Stomach (tissue), 9 donors: ENCODE measurements around the gene GJA1. TPM values are rescaled to one million over a fixed set of nuclear protein-coding genes. Genes with fewer than 3 reads are reported as not detected.
A peak's percentile ranks its signal among the peaks of the same experiment; 100 is the strongest.
"Not testable (repeated sequence)": the region's sequence is repeated elsewhere in the genome, so short reads cannot be mapped to it uniquely, and the experiment has no call there.

Experiments
- DNase-seq, 2 donors: peaks; one replicate each; pipeline versions ENCODE4 v3.0.0 to v3.0.0-alpha.2; 2013 to 2019
- H3K27ac ChIP-seq, 5 donors: fragments of 200-600 bp in 4 of 5; sonication (generic) in 4 of 5; one replicate each; pipeline ENCODE4 v1.5.1; 2013 to 2019; ENCODE audit warnings: mild to moderate bottlenecking in 1 of 5, moderate library complexity in 1 of 5
- H3K27me3 ChIP-seq, 3 donors: fragments of 200-600 bp; sonication (generic); one replicate each; pipeline ENCODE4 v1.5.1; 2017 to 2019; ENCODE audit warnings: mixed run types in 1 of 3
- H3K36me3 ChIP-seq, 4 donors: fragments of 200-600 bp; sonication (generic); 1 replicate in 3 of 4; 2 replicates in 1 of 4; pipeline ENCODE4 v1.5.1; 2016 to 2019
- H3K4me1 ChIP-seq, 4 donors: fragments of 200-600 bp; sonication (generic); one replicate each; pipeline ENCODE4 v1.5.1; 2016 to 2019
- H3K4me3 ChIP-seq, 4 donors: fragments of 200-600 bp; sonication (generic) in 3 of 4; one replicate each; pipeline ENCODE4 v1.5.1; 2016 to 2019; ENCODE audit warnings: mild to moderate bottlenecking in 1 of 4
- H3K9me3 ChIP-seq, 4 donors: fragments of 200-600 bp; sonication (generic); one replicate each; pipeline ENCODE4 v1.5.1; 2016 to 2019
- EP300 ChIP-seq: sonication (generic); formaldehyde crosslinking; IDR thresholded peaks from one replicate; pipeline ENCODE4 v1.6.1; 2017; ENCODE audit warnings: antibody characterized with exemption
- POLR2A ChIP-seq, 4 donors: fragments of 450-650 bp; IDR thresholded peaks; one replicate each; pipeline ENCODE4 v1.6.1; 2016; ENCODE audit warnings: antibody characterized with exemption in 4 of 4, control low read depth in 2 of 4, mild to moderate bottlenecking in 1 of 4, moderate library complexity in 1 of 4
- POLR2AphosphoS5 ChIP-seq, 3 donors: sonication (generic); formaldehyde crosslinking; IDR thresholded peaks; one replicate each; pipeline ENCODE4 v1.6.1; 2016; ENCODE audit warnings: antibody characterized with exemption in 3 of 3
- WGBS, 5 donors: extraction: QIAGEN DNeasy Blood & Tissue Kit in 3 of 5; methylation state at CpG; one replicate each; pipeline versions ENCODE4 v1.1.5 to v1.1.7; 2013 to 2018; 5-methylcytosine and 5-hydroxymethylcytosine counted together
- intact Hi-C: fragments of 100-400 bp; cut with DNase I; formaldehyde crosslinking; loops from one replicate; pipeline ENCODE4 v1.15.1; 2023; ENCODE audit warnings: low total_unique reads
- polyA plus RNA-seq, 3 donors: library from polyadenylated mRNA; stranded (reverse); fragments of 200-250 nt; gene quantifications; one replicate each; pipeline ENCODE4 v1.2.3, GENCODE V29; 2013
- total RNA-seq, 5 donors: library from RNA; depleted of rRNA; stranded (reverse); fragments of >200 nt; gene quantifications; one replicate each; pipeline versions ENCODE4 v1.1.0 to v1.2.3, GENCODE V29; 2014 to 2016
- TF ChIP-seq, protein P1 (sequence below), 7 experiments: fragments of 450-650 bp in 4 of 7; fragments of 200-600 bp in 3 of 7; sonication (generic) in 3 of 7; IDR thresholded peaks; one replicate each; pipeline ENCODE4 v1.5.1; 2016 to 2019; ENCODE audit warnings: antibody characterized with exemption in 7 of 7, control low read depth in 2 of 7, mild to moderate bottlenecking in 1 of 7
- donor health status: healthy with polysubstance abuse.
- donor health status: Bipolar disorder and iron deficiency.
- donor health status: healthy.

GJA1 gene
- total and polyA plus RNA-seq, 8 donors = 0.29 to 99.1 (median 18.8) TPM

DNA sequence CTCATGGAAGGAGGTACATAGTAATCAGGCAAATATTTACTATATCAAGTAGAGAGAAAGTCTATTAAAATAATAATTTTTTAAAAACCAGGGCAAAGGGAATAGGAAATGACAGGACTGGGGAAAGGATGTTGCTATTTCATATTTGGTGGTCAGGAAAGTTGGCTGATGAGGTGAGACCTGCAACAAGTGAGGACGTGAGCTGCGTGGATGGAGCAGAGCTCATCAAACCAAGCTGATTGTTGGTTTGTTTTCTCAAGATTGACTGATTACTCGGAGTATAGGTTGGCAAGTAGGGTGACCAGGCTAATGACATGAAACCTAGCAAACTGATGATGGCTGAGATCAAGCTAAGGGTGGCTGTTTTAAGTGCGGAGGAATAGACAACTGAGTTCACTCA is 6.0 kb downstream of the GJA1 start:
- Histone ChIP-seq H3K27me3 (peaks cover 0 to 18% (median 10%) of the 10 kb centered on the region in 3 donors), H3K27ac (peak overlapping the region in 1 of 5 donors; percentile 29), H3K4me3 (no peak overlapping the region), H3K9me3 (no peaks in the 10 kb centered on the region), H3K36me3 (peaks cover 0 to under 1% (median 0%) of the 10 kb centered on the region in 4 donors), H3K4me1 (peaks cover 0 to 40% (median 6%) of the 10 kb centered on the region in 4 donors)
- TF ChIP-seq EP300 (no peak), POLR2AphosphoS5 (IDR thresholded peaks at IDR 0.05) (no peak), POLR2A (IDR thresholded peaks at IDR 0.05) (no peak)
- TF ChIP-seq, protein P1, sequence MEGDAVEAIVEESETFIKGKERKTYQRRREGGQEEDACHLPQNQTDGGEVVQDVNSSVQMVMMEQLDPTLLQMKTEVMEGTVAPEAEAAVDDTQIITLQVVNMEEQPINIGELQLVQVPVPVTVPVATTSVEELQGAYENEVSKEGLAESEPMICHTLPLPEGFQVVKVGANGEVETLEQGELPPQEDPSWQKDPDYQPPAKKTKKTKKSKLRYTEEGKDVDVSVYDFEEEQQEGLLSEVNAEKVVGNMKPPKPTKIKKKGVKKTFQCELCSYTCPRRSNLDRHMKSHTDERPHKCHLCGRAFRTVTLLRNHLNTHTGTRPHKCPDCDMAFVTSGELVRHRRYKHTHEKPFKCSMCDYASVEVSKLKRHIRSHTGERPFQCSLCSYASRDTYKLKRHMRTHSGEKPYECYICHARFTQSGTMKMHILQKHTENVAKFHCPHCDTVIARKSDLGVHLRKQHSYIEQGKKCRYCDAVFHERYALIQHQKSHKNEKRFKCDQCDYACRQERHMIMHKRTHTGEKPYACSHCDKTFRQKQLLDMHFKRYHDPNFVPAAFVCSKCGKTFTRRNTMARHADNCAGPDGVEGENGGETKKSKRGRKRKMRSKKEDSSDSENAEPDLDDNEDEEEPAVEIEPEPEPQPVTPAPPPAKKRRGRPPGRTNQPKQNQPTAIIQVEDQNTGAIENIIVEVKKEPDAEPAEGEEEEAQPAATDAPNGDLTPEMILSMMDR (IDR thresholded peaks at IDR 0.05) = no peak
- no peak for DNase-seq
- WGBS, 5 donors = 47 to 71% (median 52%) methylated on average over 4 of the region's 4 CpGs
- intact Hi-C loops = no loop called here

DNA sequence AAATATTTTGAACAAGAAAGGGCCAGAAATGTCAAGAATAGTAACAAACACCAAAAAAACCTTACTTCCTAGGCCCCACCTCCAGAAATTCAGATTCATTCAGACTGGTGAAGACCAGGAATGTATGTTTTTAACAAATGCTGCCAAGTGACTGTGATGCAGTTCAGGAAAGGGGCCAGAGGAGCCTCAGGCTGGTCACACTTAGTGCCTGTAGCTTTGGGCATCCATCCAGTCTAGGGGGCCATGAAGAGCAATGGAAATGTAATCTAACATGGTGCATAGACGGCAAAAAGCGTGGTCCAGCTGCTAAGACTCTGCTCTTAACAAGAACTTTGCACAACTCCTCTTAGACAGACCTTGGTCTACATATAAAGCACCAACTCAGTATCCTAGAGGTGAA is 7.1 kb downstream of the GJA1 start:
- no peak for DNase-seq
- intact Hi-C loops = no loop called here
- Histone ChIP-seq H3K9me3 (no peaks in the 10 kb centered on the region), H3K27me3 (peaks cover 0 to 7% (median under 1%) of the 10 kb centered on the region in 3 donors), H3K36me3 (peaks cover 1 to 12% (median 8%) of the 10 kb centered on the region in 4 donors), H3K4me1 (peaks cover 0 to 35% (median 4%) of the 10 kb centered on the region in 4 donors), H3K27ac (no peak overlapping the region), H3K4me3 (no peak overlapping the region)
- TF ChIP-seq, protein P1 (IDR thresholded peaks at IDR 0.05) = no peak
- TF ChIP-seq EP300 (no peak), POLR2AphosphoS5 (IDR thresholded peaks at IDR 0.05) (no peak), POLR2A (IDR thresholded peaks at IDR 0.05) (no peak)
- WGBS, 5 donors = 60 to 93% (median 63%) methylated on average over 2 of the region's 2 CpGs

DNA sequence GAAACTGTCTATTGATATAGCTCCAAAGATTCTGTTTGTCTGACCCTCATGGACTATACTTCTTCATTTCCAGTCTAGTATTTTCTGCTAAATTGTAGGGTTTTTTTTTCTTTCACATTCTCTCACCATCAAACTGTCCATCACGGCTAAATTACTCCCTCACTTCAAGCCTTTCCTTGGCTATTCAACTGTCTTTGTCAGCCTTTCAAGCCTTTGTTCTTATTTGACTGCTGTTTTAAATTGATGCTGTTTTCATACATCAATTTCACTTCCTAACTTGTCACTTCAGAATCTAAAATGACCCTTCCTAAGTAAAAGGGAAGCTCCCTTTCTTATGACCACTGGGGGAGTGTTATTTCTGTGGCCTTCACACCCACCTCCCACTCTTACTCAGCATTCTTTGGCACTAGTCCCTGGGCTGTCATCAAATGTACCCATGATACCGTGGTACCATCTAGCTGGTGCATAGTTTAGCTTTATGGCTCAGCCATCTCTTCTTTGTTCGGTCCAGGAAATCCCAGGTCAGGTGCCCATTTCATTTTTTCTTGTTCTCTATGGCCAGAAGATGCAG is 8.6 kb downstream of the GJA1 start:
- Histone ChIP-seq H3K27ac (no peak overlapping the region), H3K4me1 (peaks cover 0 to 22% (median 1%) of the 10 kb centered on the region in 4 donors), H3K9me3 (no peaks in the 10 kb centered on the region), H3K4me3 (no peak overlapping the region), H3K27me3 (no peaks in the 10 kb centered on the region), H3K36me3 (peaks cover 3 to 17% (median 13%) of the 10 kb centered on the region in 4 donors)
- peak in 1 of 2 donors; percentile 9 for DNase-seq
- 58 to 77% (median 71%) methylated on average over 3 of the region's 3 CpGs for whole genome bisulfite sequencing, 5 donors
- TF ChIP-seq POLR2A (IDR thresholded peaks at IDR 0.05) (no peak), POLR2AphosphoS5 (IDR thresholded peaks at IDR 0.05) (no peak), EP300 (no peak)
- TF ChIP-seq, protein P1 (IDR thresholded peaks at IDR 0.05) = no peak
- intact Hi-C loops = no loop called here

DNA sequence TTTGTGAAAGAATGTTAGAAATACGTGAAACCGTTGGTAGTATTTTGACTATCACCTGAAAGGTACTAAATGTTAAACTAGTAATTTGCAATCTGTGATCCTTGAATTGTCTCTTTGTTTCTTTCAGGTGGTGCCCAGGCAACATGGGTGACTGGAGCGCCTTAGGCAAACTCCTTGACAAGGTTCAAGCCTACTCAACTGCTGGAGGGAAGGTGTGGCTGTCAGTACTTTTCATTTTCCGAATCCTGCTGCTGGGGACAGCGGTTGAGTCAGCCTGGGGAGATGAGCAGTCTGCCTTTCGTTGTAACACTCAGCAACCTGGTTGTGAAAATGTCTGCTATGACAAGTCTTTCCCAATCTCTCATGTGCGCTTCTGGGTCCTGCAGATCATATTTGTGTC is 11.3 kb downstream of the GJA1 start:
- peaks cover 3 to 23% (median 16%) of the 10 kb centered on the region in 4 donors for H3K36me3 ChIP-seq
- H3K9me3 ChIP-seq, DNase-seq, intact Hi-C loops, H3K27me3 ChIP-seq, H3K4me3 ChIP-seq, H3K27ac ChIP-seq: not testable (repeated sequence)
- 89 to 94% (median 92%) methylated on average over 7 of the region's 7 CpGs for WGBS, 5 donors
- peaks cover 0 to 17% (median 1%) of the 10 kb centered on the region in 4 donors for H3K4me1 ChIP-seq

DNA sequence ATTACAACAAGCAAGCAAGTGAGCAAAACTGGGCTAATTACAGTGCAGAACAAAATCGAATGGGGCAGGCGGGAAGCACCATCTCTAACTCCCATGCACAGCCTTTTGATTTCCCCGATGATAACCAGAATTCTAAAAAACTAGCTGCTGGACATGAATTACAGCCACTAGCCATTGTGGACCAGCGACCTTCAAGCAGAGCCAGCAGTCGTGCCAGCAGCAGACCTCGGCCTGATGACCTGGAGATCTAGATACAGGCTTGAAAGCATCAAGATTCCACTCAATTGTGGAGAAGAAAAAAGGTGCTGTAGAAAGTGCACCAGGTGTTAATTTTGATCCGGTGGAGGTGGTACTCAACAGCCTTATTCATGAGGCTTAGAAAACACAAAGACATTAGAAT is 12.3 kb downstream of the GJA1 start:
- H3K27ac ChIP-seq, intact Hi-C loops: not testable (repeated sequence)

DNA sequence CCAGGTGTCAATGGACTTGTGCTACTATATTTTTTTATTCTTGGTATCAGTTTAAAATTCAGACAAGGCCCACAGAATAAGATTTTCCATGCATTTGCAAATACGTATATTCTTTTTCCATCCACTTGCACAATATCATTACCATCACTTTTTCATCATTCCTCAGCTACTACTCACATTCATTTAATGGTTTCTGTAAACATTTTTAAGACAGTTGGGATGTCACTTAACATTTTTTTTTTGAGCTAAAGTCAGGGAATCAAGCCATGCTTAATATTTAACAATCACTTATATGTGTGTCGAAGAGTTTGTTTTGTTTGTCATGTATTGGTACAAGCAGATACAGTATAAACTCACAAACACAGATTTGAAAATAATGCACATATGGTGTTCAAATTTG is 13.1 kb downstream of the GJA1 start:
- H3K4me3 ChIP-seq, H3K4me1 ChIP-seq, DNase-seq, intact Hi-C loops, H3K27ac ChIP-seq, H3K27me3 ChIP-seq, H3K9me3 ChIP-seq: not testable (repeated sequence)
- peaks cover 3 to 23% (median 16%) of the 10 kb centered on the region in 4 donors for H3K36me3 ChIP-seq
- WGBS, 5 donors = 80 to 93% (median 86%) methylated on average over 2 of the region's 2 CpGs

More for the DNA sequence above, 12.3 kb downstream of the GJA1 start:
- H3K36me3 ChIP-seq = peaks cover 3 to 23% (median 16%) of the 10 kb centered on the region in 4 donors
- H3K27me3 ChIP-seq, H3K9me3 ChIP-seq, DNase-seq, H3K4me3 ChIP-seq: not testable (repeated sequence)
- peaks cover 0 to 14% (median 0%) of the 10 kb centered on the region in 4 donors for H3K4me1 ChIP-seq
- 81 to 96% (median 92%) methylated on average over 7 of the region's 7 CpGs for WGBS, 5 donors
